ENCODE measurements around the gene SLC35E2B.
A peak's percentile ranks its signal among the peaks of the same experiment; 100 is the strongest.
"Not testable (repeated sequence)": the region's sequence is repeated elsewhere in the genome, so short reads cannot be mapped to it uniquely, and the experiment has no call there.

Gene SLC35E2B

GRCh38 chr1:1704284-1704957 is 11.8 kb upstream of the SLC35E2B start:
- not testable (repeated sequence) for H3K27ac ChIP-seq; DNase-seq (ENCODE audit: low read depth, low spot score)

GRCh38 chr1:1703796-1704195 is 11.2 kb upstream of the SLC35E2B start:
- no peak for DNase-seq (ENCODE audit: low read depth, low spot score)
- H3K27ac ChIP-seq, result no peak overlapping the region

GRCh38 chr1:1702506-1702905 is 9.9 kb upstream of the SLC35E2B start:
- H3K27ac ChIP-seq; DNase-seq (ENCODE audit: low read depth, low spot score): not testable (repeated sequence)

GRCh38 chr1:1700557-1700956 is 8.0 kb upstream of the SLC35E2B start:
- H3K27ac ChIP-seq, result not testable (repeated sequence)

GRCh38 chr1:1700067-1700466 is 7.5 kb upstream of the SLC35E2B start:
- H3K27ac ChIP-seq; DNase-seq (ENCODE audit: low read depth, low spot score): not testable (repeated sequence)

More at GRCh38 chr1:1700557-1700956, 8.0 kb upstream of the SLC35E2B start:
- DNase-seq (ENCODE audit: low read depth, low spot score), result not testable (repeated sequence)

GRCh38 chr1:1699061-1699460 is 6.5 kb upstream of the SLC35E2B start:
- H3K27ac ChIP-seq; DNase-seq (ENCODE audit: low read depth, low spot score): not testable (repeated sequence)

GRCh38 chr1:1697358-1698183 is 5.0 kb upstream of the SLC35E2B start:
- not testable (repeated sequence) for DNase-seq (ENCODE audit: low read depth, low spot score); H3K27ac ChIP-seq

- not testable (repeated sequence) for H3K27ac ChIP-seq; DNase-seq (ENCODE audit: low read depth, low spot score)
Observed at GRCh38 chr1:1696431-1697357, 4.1 kb upstream of the SLC35E2B start.

GRCh38 chr1:1692324-1692713 is 276 bp downstream of the SLC35E2B start:
- H3K27ac ChIP-seq, result peak overlapping the region; percentile 84
- DNase-seq (ENCODE audit: low read depth, low spot score), result not testable (repeated sequence)

- DNase-seq (ENCODE audit: low read depth, low spot score); H3K27ac ChIP-seq: not testable (repeated sequence)
Observed at GRCh38 chr1:1691443-1691842, 1.2 kb downstream of the SLC35E2B start.

GRCh38 chr1:1689526-1689925 is 3.1 kb downstream of the SLC35E2B start:
- not testable (repeated sequence) for DNase-seq (ENCODE audit: low read depth, low spot score); H3K27ac ChIP-seq

GRCh38 chr1:1687846-1688245 is 4.7 kb downstream of the SLC35E2B start:
- DNase-seq (ENCODE audit: low read depth, low spot score), result no peak
- no peak overlapping the region for H3K27ac ChIP-seq

GRCh38 chr1:1684031-1684681 is 8.4 kb downstream of the SLC35E2B start:
- no peak overlapping the region for H3K27ac ChIP-seq
- DNase-seq (ENCODE audit: low read depth, low spot score), result no peak

- H3K27ac ChIP-seq, result no peak overlapping the region
- DNase-seq (ENCODE audit: low read depth, low spot score), result no peak
Observed at GRCh38 chr1:1683104-1683905, 9.3 kb downstream of the SLC35E2B start.

GRCh38 chr1:1680912-1681273 is 11.7 kb downstream of the SLC35E2B start:
- no peak overlapping the region for H3K27ac ChIP-seq
- DNase-seq (ENCODE audit: low read depth, low spot score), result no peak

GRCh38 chr1:1680031-1680911 is 12.3 kb downstream of the SLC35E2B start:
- no peak overlapping the region for H3K27ac ChIP-seq
- DNase-seq (ENCODE audit: low read depth, low spot score), result no peak

GRCh38 chr1:1678581-1679380 is 13.8 kb downstream of the SLC35E2B start:
- peak overlapping the region; percentile 10 for H3K27ac ChIP-seq
- DNase-seq (ENCODE audit: low read depth, low spot score), result no peak
